Nucleus accumbens (tissue), 56 donors: Measurements from ENCODE around the gene TPSAB1.

ENCODE experiments used
- DNase-seq, 56 donors: peaks; one replicate each; lab custom pipeline; 2025; lab: John Stamatoyannopoulos, UW

TPSAB1 gene

GRCh38 chr16:1209081-1209480, 31.4 kb upstream of the TPSAB1 start:
- DNase-seq = no peak

GRCh38 chr16:1210461-1210860, 30.0 kb upstream of the TPSAB1 start:
- no peak for DNase-seq

GRCh38 chr16:1211451-1212268, 28.8 kb upstream of the TPSAB1 start:
- DNase-seq = no peak

GRCh38 chr16:1212616-1213194, 27.8 kb upstream of the TPSAB1 start:
- no peak for DNase-seq

DNA sequence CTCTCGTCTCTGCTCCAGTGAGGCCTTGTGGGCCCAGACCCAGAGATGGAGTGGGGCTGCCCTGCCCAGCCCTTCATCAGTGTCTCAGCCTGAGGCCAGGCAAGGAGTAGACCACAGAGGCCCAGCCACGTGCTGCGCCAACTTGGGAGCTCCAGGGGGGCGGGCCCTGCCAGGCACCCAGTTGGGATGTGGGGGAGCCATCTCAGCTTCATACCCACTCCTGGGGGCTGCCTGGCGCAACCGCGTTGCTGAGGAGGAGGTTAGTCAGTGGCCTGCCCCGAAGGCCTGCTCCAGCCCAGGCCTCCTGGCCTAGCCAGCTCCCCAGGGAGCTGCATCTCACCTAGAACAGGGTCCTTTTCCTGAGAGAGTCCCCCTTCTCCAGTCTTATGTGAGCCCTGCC, 27.3 kb upstream of the TPSAB1 start:
- DNase-seq = no peak

DNA sequence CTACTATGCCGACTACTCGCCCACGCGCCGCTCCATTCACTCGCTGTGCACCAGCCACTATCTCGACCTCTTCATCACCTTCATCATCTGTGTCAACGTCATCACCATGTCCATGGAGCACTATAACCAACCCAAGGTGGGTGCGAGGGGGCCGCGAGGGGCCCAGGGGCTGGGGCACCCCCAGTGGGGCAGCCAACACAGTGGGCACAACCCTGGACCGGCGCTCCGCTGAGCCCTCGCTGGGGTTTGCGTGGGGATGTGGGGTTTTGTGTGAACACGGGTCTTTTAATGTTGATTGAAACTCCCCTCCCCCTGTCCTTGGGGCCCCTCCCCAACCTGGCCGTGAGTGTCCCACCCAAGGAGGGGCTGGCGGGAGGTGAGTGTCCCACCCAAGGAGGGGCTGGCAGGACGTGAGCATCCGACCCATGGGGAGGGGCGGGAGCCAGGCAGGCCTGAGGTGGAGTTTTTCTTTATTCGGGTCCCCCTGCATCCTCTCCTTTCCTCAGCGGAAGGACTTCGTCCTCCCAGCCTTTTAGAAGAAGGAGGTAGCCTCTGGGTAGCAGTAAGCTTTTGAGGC, 26.6 kb upstream of the TPSAB1 start:
- DNase-seq = no peak

DNA sequence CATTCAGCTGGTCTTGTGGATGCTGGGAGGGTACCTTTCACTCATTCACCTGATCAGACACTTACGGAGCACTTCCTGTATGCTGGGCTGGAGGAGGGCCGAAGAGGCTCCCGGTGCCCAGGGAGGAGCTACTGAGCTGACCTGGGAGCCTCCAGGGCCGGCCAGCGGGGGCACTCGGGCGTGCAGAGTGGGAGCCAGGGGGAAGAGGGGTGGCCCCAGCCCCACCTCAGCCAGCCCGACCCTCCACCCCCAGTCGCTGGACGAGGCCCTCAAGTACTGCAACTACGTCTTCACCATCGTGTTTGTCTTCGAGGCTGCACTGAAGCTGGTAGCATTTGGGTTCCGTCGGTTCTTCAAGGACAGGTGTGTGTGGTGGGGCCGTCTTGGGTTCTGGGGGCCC, 25.8 kb upstream of the TPSAB1 start:
- DNase-seq = no peak

- DNase-seq = no peak
Measured at GRCh38 chr16:1215574-1216295, 24.8 kb upstream of the TPSAB1 start.

GRCh38 chr16:1216296-1216619, 24.2 kb upstream of the TPSAB1 start:
- no peak for DNase-seq

DNA sequence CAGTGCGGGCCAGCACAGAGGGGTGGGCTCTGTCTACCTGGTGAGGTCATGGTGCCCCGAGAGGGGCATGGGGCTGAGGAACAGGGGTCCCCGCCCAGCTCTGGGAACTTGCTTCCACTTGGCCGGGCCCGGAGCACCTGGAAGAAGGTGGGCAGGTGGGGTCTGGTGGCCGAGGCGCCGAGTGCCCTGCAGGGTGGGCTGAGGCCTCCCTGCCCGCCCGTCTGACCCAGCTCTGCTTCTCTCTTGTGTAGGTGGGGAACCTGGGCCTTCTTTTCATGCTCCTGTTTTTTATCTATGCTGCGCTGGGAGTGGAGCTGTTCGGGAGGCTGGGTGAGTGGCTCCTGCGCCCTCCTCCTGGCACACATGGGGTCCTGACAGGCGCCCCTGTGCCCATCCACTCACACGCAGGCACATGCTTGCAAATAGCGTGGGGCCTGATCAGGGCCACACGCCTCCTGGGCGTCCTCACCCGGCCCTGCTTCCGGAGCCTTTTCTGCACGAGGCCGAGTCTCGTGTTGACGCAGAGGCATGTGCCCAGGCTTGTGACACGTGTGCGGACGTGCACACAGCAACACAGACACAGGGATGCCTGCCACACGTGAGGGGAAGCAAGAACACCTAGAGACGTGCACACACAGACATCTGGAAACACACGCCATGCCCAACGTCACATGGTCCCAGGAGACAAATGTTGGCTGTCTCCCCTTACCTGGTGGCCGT, 23.7 kb upstream of the TPSAB1 start:
- peak in 1 of 56 donors; percentile 10 for DNase-seq

GRCh38 chr16:1217526-1217925, 23.0 kb upstream of the TPSAB1 start:
- no peak for DNase-seq

GRCh38 chr16:1218061-1218929, 22.2 kb upstream of the TPSAB1 start:
- DNase-seq = no peak

DNA sequence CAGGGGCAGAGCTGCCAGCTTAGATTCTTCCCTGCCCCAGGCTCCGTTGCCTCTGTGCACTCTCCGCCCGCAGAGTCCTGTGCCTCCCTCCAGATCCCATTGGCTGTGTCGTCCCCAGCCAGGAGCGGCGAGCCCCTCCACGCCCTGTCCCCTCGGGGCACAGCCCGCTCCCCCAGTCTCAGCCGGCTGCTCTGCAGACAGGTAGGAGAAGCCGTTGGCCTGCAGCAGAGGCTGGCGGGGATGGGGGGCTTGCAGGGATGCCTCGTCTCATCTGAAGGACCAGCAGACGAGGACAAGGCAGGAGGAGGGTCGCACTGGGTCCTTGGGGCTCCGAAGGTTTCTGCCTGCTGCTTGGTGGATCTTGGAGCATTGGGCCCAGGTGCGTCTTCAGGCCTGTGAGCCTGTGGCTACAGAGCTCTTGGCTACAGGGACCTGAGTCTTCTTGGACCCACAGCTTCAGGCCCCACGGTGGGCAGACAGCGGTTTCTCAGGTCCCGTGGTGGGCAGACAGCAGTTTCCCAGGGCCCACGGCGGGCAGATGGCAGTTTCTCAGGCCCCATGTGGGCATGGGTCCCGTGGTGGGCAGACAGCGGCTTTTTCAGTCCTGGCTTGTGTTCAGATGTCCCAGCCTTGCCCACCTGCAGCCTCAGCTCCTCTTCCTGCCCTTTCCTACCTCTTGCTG, 21.4 kb upstream of the TPSAB1 start:
- no peak for DNase-seq

DNA sequence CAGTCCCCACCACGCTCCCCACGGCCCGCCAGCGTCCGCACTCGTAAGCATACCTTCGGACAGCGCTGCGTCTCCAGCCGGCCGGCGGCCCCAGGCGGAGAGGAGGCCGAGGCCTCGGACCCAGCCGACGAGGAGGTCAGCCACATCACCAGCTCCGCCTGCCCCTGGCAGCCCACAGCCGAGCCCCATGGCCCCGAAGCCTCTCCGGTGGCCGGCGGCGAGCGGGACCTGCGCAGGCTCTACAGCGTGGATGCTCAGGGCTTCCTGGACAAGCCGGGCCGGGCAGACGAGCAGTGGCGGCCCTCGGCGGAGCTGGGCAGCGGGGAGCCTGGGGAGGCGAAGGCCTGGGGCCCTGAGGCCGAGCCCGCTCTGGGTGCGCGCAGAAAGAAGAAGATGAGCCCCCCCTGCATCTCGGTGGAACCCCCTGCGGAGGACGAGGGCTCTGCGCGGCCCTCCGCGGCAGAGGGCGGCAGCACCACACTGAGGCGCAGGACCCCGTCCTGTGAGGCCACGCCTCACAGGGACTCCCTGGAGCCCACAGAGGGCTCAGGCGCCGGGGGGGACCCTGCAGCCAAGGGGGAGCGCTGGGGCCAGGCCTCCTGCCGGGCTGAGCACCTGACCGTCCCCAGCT, 20.3 kb upstream of the TPSAB1 start:
- no peak for DNase-seq

GRCh38 chr16:1220841-1221627, 19.5 kb upstream of the TPSAB1 start:
- peak in 2 of 56 donors; percentile 8 to 61 for DNase-seq

- DNase-seq = peak in 10 of 56 donors; percentile 5 to 61 (median 17)
Measured at GRCh38 chr16:1221628-1222552, 18.6 kb upstream of the TPSAB1 start.
